Suprapubic skin (tissue), 4 donors: ENCODE results near the gene SOWAHB.

Experiments used
- EP300 ChIP-seq: sonication (generic); formaldehyde crosslinking; IDR thresholded peaks from one replicate; pipeline ENCODE4 v1.6.1; 2017; ENCODE audit warnings: antibody characterized with exemption
- POLR2AphosphoS5 ChIP-seq, 3 donors: sonication (generic); formaldehyde crosslinking; IDR thresholded peaks; one replicate each; pipeline ENCODE4 v1.6.1; 2017; ENCODE audit warnings: antibody characterized with exemption in 3 of 3
- TF ChIP-seq, protein P1 (sequence below), 2 donors: fragments of 200-600 bp in 1 of 2; fragments of 450-650 bp in 1 of 2; sonication (generic) in 1 of 2; IDR thresholded peaks; one replicate each; pipeline ENCODE4 v1.5.1; 2016 to 2019; ENCODE audit warnings: antibody characterized with exemption in 2 of 2, mild to moderate bottlenecking in 1 of 2, moderate library complexity in 1 of 2

DNA sequence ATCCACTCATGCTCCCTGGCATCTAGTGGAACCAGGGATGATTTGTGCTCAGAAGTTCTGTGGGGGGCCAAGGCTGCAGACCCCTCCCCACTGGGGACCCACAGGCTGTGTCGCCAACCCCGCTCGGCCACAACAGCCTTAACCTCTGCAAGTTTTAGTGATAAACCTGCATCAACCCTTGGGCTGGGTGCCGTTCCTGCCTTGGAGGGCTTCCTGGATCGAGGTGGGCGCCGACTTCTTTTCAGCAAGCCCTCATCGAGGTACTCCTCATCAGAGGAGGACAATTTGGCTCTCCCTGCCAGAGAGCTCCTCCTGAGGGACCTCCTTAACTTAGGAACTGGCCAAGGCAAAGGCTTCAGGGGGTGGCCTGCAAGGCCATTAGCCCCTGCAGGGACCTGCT, 1.9 kb downstream of the SOWAHB start:
- TF ChIP-seq, protein P1, sequence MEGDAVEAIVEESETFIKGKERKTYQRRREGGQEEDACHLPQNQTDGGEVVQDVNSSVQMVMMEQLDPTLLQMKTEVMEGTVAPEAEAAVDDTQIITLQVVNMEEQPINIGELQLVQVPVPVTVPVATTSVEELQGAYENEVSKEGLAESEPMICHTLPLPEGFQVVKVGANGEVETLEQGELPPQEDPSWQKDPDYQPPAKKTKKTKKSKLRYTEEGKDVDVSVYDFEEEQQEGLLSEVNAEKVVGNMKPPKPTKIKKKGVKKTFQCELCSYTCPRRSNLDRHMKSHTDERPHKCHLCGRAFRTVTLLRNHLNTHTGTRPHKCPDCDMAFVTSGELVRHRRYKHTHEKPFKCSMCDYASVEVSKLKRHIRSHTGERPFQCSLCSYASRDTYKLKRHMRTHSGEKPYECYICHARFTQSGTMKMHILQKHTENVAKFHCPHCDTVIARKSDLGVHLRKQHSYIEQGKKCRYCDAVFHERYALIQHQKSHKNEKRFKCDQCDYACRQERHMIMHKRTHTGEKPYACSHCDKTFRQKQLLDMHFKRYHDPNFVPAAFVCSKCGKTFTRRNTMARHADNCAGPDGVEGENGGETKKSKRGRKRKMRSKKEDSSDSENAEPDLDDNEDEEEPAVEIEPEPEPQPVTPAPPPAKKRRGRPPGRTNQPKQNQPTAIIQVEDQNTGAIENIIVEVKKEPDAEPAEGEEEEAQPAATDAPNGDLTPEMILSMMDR (IDR thresholded peaks at IDR 0.05) = no peak
- no peak for TF ChIP-seq POLR2AphosphoS5 (IDR thresholded peaks at IDR 0.05)
- TF ChIP-seq EP300 = no peak
